GM18951 (cell line): Measurements from ENCODE around the gene TNFAIP1.
"Not testable (repeated sequence)": the region's sequence is repeated elsewhere in the genome, so short reads cannot be mapped to it uniquely, and the experiment has no call there.

ENCODE experiments used
- POLR2A ChIP-seq: IDR thresholded peaks from 4 replicates; pipeline ENCODE4 v1.6.1; 2011; ENCODE audit warnings: mild to moderate bottlenecking; ENCODE audit not compliant: insufficient read length, insufficient read depth; ENCODE audit errors: extremely low read depth
- in situ Hi-C: fragments of 300-500 bp; cut with MboI; formaldehyde crosslinking; loops from one replicate; pipeline ENCODE4 v1.12.0; 2022; ENCODE audit warnings: low sequenced_read_pairs, mixed read lengths, inconsistent platforms; ENCODE audit not compliant: unreplicated experiment

The TNFAIP1 gene, protein sequence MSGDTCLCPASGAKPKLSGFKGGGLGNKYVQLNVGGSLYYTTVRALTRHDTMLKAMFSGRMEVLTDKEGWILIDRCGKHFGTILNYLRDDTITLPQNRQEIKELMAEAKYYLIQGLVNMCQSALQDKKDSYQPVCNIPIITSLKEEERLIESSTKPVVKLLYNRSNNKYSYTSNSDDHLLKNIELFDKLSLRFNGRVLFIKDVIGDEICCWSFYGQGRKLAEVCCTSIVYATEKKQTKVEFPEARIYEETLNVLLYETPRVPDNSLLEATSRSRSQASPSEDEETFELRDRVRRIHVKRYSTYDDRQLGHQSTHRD

DNA sequence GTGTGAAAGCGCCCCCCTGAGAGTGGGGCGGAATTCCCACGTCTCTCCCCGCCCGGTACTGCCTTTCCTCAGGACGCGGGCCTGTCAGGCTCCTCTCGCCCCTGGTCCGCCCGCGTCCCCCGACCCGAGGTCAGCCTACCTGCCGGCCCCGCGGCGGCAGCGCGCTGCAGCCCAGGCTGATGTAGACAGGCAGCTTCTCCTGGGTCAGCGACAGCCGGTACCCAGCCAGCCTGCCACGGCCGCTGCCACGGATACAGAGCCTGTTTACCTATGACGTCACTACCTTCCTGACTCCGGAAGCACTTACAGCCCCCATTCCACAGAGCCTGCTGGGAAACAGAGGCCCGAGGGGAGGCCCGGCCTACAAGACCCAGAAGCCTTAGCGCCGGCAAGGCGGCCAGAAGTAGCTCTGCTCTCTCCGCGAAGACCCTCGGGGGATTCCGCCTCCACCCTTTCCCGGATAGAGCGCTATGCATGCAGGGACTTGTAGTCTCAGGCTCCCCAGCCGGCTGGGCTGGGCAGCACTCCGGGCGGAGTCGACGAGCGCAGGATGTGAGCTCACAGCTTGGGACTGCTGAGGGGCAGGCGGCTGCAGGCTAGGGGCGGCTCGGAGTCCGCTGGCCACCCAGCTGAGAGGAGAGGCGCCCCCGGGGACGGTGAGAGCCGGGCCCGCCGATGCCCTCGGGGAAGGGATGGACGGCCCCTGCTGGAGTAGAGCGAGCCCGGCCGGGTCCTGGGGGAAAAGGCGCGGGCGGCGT, at the start of gene TNFAIP1, which contains the start of gene IFT20:
Gene TNFAIP1, plus strand, starts transcription at position 561 of the 758 bp plus-strand sequence. CDS start 3,761 bp downstream, outside the sequence.
Gene IFT20, minus strand, starts transcription at position 272 of the 758 bp plus-strand sequence. CDS start 3,487 bp downstream, outside the sequence.
- in situ Hi-C loops: loop anchor here (10.0 kb wide), 1 partner anchor 291 kb away; the partner anchor contains the start of gene NLK
- peak; percentile 92 for TF ChIP-seq POLR2A

DNA sequence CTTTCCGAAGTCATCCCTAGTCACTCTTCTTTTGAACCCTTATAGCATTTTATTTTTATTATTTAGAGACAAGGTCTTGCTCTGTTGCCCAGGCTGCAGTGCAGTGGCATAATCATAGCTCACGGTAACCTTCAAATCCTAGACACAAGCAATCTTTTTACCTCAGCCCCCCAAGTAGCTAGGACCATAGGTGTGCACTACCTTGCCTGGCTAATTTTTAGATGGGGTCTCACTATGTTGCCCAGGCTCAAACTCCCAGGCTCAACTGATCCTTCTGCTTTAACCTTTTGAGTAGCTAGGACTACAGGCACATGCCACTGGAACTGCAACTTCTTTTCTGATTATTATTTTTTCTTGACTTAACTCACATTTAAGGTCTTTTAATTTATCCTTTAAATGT, 49.6 kb upstream of the TNFAIP1 start:
- in situ Hi-C loops: no loop called here
- TF ChIP-seq POLR2A: no peak

DNA sequence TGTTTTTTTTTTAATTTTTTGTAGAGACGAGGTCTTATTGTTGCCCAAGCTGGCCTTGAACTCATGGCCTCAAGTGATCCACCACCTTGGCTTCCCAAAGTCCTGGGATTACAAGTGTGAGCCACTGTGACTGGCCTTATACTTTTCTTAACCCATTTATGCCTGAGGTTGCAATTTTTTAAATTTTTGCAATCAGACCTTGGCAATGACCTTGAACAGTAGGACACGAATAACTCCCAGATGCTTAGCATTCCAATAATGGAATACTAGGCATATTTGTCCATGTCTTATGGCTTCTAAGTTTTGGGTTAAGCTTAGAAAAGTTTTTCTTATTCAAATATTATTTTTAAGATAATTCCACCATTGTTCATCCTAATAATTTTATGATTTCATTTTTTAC, 44.9 kb upstream of the TNFAIP1 start:
- no peak for TF ChIP-seq POLR2A
- in situ Hi-C loops: no loop called here

DNA sequence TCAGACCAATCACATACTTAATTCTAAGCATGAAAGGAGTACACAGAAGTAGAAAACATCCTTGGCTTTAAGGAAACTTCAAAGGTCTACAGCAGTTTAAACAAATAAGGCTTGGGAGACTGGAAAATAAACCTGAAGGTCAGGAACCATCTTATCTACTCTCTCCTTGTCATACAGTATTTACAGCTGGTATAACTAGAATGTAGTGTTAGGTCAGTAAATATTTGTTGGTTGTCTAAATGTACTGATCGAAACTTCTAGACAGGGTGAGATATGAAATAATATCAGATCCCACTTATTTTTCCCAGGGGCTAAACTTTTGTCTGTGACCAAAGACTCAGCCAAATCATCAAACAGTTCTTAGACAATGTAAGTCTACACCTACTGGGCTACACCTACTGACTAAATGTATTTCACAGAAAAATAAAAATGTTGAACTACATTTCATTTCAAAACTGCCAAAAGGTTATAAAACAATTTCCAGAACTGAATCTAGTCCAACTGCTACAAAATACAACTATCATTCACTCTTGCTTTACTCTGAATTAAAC, 43.7 kb upstream of the TNFAIP1 start:
- no peak for TF ChIP-seq POLR2A
- in situ Hi-C loops: no loop called here

DNA sequence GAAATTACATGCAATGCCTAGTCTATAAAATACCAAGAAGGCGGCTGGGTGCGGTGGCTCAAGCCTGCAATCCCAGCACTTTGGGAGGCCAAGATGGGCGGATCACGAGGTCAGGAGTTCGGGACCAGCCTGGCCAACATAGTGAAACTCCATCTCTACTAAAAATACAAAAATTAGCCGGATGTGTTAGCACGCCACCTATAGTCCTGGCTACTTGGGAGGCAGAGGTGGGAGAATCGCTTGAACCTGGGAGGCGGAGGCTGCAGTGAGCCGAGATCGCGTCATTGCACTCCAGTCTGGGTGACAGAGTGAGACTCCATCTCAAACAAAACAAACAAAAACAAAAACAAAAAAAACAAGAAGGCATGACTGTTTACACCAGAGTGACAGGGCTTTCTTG, 42.7 kb upstream of the TNFAIP1 start:
- in situ Hi-C loops: not testable (repeated sequence)

DNA sequence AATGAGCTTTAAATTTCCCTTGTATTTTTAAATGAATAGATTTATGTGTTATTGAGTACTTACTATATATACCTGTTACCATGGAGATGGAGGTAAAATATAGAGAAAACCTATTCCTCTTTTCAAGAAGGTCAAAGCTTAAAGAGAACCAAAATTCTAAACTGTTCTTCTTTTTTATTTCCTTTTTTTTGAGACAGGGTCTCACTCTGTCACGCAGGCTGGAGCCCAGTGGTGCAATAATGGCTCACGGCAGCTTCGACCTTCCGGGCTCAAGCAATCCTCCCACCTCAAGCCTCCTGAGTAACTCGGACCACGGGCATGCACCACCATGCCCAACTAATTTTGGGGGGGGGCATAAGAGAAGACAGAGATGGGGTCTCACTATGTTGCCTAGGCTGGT, 41.6 kb upstream of the TNFAIP1 start:
- in situ Hi-C loops: no loop called here
- TF ChIP-seq POLR2A: no peak

DNA sequence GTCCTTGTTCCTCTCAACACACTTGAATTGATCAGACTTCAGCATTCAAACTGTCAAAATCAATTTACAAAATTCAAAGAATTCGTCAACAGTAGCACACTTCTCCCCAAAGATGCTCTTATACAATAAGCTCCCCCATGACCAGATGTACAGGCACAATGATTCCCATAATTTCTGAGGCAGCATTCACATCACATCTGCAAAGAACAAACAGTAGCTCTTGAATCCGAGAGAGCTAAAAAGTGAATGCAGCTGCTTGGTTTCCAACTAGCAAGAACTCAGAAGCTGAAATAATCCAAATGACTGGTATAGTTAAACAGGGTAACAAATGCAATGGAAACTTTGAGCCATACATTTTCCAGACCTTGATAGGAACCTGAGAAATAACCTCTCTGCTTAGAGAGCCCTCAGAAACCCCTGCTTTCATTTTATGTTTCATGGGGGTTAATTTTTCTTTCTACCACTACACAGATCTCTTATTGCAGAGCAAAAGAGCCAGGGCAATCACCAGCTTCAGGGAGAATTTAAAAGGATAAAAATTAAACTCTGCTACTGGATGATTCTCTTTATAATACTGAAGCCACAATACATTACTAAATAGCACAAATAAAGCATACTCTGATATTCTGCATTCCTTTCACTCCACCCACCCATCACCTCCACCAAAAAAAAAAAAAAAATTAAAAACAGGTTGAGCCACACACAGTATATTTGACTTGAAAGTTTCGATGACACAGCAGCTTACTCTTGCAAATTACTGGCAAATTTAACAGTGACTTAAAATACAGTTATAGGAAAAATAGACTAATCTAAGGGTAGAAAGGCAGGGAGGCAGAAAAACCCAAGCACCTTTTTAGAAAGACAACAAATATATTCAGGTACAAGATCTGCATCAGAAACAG, 39.6 kb upstream of the TNFAIP1 start:
- TF ChIP-seq POLR2A: no peak
- in situ Hi-C loops: no loop called here

DNA sequence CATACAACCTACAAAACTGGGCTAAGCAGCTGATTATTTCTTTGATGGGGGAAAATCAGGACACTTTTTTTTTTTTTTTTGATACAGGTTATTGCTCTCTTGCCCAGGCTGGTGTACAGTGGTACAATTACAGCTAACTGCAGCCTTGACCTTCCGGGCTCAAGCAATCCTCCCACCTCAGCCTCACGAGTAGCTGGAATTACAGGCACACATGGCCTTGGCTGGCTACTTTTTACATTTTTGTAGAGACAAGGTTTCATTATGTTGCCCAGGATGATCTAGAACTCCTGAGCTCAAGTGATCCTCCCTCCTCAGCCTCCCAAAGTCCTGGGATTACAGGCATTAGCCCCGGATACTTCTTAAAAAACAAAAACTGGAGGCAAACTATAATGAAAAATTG, 37.1 kb upstream of the TNFAIP1 start:
- in situ Hi-C loops: no loop called here
- no peak for TF ChIP-seq POLR2A

DNA sequence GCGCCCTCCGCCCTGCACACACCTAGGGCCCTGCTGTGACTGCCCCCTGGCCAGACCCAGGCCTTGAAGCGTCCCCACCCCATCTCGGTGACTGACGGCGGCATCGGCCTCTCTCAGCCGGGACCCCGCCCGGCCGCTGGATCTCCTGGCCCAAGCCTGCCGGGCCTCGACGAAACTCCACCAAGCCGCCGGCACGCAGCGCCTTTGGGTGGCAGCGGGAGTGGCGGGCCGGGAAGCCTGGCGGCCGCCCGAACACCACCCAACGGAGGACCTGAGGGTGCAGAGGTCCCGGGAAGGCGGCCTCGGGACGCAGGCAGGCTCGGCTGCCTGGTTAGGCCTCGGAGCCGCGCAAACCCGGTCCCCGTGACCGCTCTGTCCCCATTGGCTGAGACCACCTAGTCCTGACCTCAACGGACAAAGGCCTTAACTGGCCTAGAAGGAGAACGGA, 28.6 kb upstream of the TNFAIP1 start:
- TF ChIP-seq POLR2A: no peak
- in situ Hi-C loops: no loop called here

DNA sequence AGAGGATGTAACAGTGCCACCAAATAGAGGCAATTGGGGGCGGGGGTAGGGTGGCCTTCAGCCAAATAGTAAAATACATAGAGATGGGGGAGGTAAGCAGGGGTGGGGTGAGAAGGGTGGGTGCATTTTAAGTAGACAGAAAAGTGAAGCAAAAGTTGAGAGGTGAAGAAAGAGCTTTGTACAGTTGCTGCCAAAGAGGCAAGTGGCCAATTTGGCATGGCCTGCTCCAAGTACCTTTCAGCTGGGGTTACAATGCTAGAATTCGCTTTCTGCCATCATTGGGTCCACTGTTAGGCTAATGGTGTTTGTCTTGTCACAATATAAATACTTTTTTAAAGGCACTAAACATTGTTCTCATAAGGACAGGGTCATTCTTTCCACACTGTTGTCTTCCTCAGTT, 21.7 kb upstream of the TNFAIP1 start:
- in situ Hi-C loops: no loop called here
- no peak for TF ChIP-seq POLR2A

DNA sequence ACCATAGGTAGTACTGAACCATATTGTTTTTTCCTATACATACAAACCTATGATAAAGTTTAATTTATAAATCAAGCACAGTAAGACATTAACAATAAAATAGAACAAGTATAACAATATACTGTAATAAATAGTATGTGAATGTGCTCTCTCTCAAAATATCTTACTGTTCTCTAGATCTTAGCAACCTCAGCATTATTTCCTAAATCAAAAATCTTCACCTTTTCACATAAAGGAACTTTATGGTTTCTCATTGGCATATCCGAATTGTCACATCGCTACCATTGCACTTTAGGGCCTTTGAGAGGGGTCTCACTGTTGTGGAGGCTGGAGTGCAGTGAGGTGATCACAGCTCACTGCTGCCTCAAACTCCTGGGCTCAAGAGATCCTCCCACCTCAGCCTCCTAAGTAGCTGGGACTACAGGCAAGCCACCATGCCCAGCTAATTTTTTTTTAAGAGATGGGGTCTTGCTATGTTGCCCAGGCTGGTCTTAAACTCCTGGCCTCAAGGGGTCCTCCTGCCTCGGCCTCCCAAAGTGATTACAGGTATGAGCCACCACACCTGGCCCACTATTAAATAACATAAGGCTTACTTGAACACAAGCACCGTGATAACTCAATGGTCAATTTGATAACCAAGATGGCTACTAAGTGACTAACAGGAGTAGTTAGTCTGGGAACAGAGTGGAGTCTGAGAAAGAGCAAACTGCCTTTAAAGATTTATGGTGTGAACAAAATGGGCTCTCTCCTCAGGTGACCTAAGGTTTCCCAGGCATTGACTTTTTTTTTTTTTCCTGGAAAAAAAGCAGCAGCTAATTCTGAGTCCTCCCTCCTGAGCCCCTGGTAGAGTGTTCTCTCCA, 19.5 kb upstream of the TNFAIP1 start:
- TF ChIP-seq POLR2A: no peak
- in situ Hi-C loops: no loop called here

DNA sequence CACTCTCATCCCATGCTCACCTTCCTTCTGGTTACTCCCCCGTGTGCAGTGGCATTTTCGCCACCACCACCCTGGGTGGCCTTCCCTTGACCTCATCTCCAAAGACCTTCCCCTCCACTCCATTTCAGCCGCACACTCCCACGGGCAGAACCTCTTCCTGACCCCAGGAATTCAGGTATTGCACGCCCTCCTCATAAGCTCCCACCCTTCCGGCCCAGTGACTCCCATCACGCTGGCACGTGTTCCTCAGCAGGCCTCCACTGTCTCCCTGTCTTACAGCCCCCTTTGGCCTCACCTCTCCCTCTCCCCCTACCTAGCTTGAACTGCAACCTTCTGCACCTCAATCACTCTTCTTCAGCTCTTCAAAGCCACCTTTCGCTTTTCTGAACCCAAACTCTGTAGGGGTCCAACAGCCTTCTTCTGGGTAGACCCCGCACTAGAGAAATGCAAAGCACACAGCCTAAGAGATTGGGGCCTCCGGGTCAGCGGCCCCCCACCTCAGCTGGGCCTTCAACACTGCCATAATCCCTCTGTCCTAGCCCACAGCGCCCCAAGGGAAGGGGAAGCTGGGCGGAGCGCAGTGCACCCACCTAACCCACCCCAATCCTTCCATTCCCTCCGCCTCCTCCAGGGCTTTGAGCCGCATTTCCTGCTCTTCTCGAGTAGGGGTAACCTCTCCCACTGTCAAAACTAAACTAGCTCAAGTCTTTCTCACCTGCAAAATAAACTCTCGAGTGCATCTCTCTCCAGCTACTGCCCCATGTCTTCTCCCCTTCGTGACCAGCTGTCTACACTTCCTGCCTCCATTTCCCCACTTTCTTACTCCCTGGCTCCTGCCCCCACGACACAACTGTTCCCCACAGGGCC, 18.2 kb upstream of the TNFAIP1 start:
- TF ChIP-seq POLR2A: no peak
- in situ Hi-C loops: no loop called here
